Fibroblast of peridontal ligament (primary cell): ENCODE results near the gene PER3.
"Not testable (repeated sequence)": the region's sequence is repeated elsewhere in the genome, so short reads cannot be mapped to it uniquely, and the experiment has no call there.

Experiments
- DNase-seq: peaks from one replicate; pipeline ENCODE4 v3.0.0-alpha.2; 2010; ENCODE audit errors: extremely low read depth

The PER3 gene

DNA sequence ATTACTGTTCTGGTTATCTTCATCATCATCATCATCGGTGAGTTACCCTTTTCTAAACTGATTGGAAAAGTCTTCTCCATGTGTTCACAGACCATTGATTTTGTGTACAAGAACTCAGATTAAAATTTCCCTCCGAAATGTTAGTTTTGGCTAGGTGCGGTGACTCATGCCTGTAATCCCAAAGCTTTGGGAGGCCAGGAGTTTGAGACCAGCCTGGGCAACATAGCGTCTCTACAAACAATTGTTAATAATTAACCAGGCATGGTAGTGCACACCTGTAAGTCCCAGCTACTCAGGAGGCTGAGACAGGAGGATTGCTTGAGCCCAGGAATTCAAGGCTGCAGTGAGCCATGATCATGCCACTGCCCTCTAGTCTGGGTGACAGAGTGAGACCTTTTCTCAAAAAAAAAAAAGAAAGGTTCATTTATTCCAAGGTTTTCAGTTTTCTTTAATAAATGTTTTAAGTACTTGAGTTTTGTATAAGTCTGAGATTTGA lies 5.9 kb upstream of the PER3 start:
- DNase-seq: no peak

DNA sequence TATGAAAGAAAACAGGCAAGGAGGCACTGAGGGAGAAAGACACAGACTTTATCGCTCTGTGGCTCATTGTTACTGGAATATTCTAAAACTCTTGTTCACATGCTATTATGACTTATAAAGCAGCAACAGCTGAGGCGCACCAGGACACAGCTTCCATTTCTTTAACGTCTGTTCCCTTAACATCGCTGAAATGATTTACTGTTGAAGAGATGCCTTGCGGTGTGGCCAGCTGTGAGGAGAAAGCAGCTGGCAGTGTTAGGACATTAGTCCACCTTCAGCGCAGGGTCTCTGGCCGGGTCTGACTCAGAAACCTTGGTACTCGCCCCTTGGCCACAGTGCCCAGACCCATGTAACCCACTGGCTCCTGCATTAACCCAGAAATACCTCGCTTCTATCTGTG lies 3.1 kb upstream of the PER3 start:
- DNase-seq: no peak

DNA sequence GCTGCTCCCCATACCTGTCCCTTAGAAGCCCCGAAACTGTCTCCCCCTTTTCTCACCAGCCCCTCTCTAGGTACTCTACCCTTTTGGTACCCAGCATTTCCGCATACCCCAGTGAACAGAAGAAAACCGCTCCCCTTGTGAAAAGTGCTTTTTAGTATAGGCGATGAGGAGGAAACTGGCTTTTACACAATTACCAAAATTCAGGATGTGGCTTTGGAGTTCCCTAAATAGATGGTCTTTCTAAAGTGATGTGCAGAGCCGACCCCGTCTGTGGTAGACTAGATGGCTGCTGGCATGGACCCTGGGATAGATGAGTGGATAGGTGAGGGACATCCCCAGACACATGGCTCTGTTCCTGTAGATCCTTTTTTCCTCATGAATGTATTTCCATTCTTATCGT lies 2.6 kb upstream of the PER3 start:
- no peak for DNase-seq

- DNase-seq: no peak
Observed at GRCh38 chr1:7781923-7782495, 2.1 kb upstream of the PER3 start.

- peak; percentile 46 for DNase-seq
Observed at GRCh38 chr1:7783178-7783711, 846 bp upstream of the PER3 start.

DNA sequence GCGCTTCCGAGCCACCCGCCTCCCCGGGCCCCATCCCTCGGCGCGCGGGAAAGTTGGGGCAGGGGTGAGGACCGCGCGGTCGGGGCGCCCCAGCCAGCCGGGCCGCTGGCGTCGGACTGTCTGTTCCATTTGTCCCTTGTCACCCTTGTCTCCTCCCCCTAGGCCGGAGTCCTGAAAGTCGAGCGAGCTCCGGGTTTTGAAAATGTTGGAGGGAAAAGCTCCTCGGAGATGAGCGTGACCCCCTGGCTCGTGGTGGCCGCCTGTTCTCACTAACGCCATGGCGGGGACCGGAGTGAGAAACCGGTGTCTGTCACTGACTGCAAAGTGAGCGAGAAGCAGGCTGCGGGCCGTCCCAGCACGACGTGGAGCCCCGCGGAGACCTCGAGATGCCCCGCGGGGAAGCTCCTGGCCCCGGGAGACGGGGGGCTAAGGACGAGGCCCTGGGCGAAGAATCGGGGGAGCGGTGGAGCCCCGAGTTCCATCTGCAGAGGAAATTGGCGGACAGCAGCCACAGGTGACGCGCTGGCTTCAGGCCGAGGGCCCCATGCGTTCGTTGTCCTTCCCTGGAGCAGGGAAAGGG lies 491 bp downstream of the PER3 start:
- peak; percentile 17 for DNase-seq

DNA sequence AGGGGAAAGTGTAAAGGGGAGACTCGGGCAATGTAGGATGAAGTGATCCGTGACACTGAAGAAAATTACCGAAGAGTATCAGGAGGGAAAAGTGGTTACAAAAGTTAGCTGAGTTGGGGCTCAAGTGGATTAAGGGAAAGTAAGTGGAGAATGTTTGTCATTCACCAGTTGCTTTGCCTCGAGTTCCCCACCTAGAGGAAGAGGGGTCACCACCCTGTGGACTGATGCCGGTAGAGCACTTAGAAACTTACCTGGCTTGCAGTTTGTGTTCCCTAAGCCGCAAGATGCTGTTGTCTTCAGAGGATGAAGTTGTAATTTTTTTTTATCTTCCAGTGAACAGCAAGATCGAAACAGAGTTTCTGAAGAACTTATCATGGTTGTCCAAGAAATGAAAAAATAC lies 1.0 kb downstream of the PER3 start:
- peak; percentile 3 for DNase-seq

DNA sequence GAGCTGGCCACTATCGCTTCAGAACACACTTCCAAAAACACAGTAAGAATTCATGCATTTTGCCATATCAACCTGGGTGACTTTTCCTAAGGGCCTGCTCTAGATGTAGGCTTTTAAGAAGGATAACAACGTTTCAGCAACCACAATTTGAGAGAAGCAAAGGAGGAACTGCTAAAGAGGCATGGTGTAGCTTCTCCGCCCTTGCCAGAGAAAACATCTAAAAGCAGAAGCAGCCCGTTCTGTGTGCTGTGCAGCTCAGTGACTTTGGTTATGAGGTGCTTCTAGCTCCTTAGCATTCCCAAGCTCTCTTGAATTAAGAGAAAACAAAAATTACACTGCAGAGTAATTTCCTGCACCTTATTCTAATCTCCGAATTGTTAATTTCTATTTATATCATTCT lies 2.7 kb downstream of the PER3 start:
- DNase-seq: no peak

- DNase-seq: no peak
Observed at GRCh38 chr1:7789828-7790227, 5.7 kb downstream of the PER3 start.

- not testable (repeated sequence) for DNase-seq
Observed at GRCh38 chr1:7791027-7791426, 6.9 kb downstream of the PER3 start.

DNA sequence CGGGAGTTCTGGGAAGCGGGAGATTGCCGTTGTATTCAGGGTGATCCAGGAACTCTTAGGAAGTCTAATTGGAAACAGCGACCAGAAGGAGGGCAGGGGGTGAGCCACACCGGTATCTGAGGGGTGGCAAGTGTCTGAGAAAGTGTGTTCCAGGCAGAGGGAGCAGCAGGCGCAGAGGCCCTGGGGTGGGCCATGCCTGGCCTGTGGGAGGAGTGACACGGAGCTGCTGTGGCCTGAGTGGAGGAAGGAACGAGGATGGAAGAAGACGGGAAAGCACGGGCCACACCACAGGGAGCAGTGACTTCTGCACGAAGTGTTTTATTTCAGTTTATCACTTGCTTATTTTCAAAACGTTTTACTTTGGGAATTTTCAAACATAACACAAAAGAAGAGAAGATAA lies 11.3 kb downstream of the PER3 start:
- no peak for DNase-seq

DNA sequence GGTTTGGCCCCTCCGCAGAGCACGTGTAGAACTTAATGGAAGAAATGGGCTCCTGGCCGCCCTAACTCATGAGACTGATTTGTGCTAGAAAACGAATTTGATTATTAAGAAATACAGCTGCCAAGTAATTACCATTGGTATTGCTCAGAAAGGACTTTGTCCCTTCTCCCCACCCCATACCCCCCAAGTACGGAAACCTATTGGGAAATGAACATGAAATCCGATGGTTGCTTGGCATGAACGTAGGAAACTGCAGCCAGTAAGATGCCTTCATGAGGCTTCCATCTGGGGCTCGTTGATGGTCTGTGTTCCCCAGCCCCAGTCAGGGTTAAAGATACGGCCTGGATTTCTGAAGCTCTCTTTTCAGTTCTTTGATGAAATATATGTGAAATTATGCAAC lies 21.4 kb downstream of the PER3 start:
- DNase-seq: no peak

DNA sequence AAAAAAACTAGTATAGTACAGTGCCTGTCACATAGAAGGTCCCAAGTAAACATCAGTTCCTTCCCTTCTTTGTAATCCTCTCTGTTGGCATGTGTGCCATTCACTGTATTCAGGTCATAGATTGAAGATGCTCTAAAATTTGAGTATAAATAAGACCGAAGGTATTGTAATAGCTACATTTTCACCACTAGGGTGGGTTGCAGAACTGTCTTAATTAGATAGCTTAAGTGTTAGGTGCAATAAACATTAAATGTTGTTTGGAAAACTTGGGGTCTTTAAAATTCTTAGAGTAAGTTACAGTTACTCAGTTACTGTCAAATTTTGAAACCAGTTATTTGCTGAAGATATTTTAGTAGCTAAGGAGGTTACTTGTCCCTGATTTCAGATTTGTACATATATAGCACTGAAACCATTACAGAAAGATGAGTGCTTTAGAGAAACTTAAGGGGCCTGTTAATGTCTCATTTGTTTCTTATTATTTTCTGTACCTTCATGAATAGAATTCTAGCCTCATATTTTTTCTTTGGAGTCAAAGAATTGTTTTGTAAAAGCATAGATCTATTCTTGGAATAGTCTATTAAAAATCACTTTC lies 24.3 kb downstream of the PER3 start:
- peak; percentile 58 for DNase-seq

- DNase-seq: no peak
Observed at GRCh38 chr1:7809742-7810141, 25.7 kb downstream of the PER3 start.

- DNase-seq: peak; percentile 81
Observed at GRCh38 chr1:7810395-7810794, 26.3 kb downstream of the PER3 start.

DNA sequence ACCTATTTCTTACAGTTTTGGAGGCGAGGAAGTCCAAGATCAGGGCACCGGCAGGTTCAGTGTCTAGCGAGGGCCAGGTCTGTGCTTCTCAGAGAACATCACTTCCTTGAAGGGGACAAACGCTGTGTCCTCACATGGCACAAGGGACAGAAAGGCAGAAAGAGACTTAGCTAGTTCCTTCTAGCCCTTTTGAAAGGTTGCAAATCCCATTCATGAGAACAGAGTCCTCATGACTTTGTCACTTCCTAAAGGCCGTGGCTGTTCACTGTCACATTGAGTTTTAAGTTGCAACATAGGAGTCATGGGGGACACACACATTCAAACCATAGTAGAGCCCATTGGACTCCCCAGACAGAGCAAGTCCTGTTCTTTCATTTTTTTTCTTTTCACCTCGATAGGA lies 27.4 kb downstream of the PER3 start:
- no peak for DNase-seq

DNA sequence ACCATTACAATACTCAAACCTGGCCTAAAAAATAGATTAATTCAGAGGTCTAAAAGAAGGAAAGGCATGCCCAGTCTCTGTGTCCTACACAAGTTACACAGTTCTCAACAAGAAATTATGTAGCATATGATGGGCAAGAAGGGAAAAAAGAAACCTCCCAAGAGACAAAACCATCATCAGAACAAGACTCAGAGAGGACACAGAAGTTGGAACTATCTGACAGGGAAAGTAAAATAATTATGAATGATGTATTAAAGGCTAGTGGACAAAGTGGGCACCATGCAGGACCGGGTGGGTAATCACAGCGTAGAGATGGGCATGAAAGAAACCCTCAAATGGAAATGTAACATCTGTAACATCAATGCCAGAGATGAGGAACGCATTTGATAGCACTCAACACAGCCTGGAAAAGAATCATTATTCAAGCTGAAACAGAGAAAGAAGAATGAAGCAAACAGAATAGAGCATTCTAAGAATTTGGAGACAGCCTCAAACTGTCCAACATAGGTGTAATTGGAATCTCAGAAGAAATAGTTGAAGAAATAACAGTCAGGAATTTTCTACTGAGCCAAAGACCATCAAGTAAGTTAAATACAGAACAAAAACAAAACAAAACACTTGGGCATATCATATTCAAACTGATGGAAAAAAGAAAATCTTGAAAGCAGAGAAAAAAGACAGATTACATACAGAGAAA lies 29.7 kb downstream of the PER3 start:
- DNase-seq: no peak

DNA sequence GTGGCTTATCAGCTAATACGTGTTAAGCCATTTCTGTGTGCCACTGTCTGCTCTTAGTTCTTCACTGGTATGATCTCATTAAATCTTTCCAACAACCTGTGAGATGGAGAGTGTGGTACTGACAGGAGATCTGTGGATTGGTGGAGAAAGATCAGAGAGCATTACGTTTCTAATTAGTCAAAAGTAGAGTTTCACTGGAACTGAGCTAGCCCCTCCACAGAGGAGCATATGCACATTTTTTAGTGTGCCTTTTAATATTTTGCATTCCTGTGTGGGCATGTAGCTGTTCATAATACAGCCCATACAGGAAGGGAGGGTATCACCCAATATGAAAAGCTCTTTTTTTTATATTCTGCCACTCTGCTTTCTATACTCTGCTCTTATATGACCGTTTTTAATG lies 37.2 kb downstream of the PER3 start:
- no peak for DNase-seq

DNA sequence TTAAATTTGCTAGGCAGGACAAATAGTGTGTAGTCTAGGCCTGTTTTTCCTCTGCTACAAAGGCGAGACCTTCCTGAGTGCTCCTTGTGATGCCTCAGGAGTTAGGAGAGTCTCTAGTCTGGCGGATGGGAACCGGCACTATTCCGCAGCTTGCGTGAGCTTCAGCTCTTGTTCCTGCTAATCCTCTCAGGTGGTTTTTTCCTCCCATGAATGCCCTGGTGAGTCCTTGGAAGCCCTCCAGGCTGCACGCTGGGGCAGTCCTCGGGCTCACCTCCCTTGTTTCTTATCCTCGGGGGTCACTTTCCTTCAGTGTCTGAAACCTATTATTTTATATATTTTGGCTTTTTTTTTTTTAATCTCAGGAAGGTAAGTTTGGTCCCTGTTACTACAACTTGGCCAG lies 40.6 kb downstream of the PER3 start:
- DNase-seq: no peak

- DNase-seq: no peak
Observed at GRCh38 chr1:7826363-7826762, 42.3 kb downstream of the PER3 start.

DNA sequence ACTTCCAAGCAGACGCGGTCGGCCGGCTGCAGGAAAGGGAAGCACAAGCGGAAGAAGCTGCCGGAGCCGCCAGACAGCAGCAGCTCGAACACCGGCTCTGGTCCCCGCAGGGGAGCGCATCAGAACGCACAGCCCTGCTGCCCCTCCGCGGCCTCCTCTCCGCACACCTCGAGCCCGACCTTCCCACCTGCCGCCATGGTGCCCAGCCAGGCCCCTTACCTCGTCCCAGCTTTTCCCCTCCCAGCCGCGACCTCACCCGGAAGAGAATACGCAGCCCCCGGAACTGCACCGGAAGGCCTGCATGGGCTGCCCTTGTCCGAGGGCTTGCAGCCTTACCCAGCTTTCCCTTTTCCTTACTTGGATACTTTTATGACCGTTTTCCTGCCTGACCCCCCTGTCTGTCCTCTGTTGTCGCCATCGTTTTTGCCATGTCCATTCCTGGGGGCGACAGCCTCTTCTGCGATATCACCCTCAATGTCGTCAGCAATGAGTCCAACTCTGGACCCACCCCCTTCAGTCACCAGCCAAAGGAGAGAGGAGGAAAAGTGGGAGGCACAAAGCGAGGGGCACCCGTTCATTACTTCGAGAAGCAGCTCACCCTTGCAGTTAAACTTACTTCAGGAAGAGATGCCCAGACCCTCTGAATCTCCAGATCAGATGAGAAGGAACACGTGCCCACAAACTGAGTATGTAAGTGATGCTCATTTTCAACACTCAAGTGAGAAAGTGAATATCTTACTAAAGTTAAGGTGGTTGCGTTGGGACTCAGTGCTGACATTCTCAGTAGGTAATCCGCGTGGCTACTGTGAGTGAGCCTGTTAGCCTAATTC lies 43.2 kb downstream of the PER3 start:
- DNase-seq: no peak

- no peak for DNase-seq
Observed at GRCh38 chr1:7831458-7831857, 47.4 kb downstream of the PER3 start.
